ENCODE results near the gene TLE1. TPM values are rescaled to one million over a fixed set of nuclear protein-coding genes. Genes with fewer than 3 reads are reported as not detected.
A peak's percentile ranks its signal among the peaks of the same experiment; 100 is the strongest.

TLE1 gene
- total and polyA plus RNA-seq, 8 donors = 23.7 to 136 (median 58.7) TPM

GRCh38 chr9:81673310-81673709 is 16.0 kb downstream of the TLE1 start:
- H3K9me3 ChIP-seq = no peaks in the 10 kb centered on the region
- H3K27ac ChIP-seq = peak overlapping the region in 1 of 5 donors; percentile 76
- WGBS, 5 donors = 71 to 91% (median 80%) methylated on average over 5 of the region's 5 CpGs
- peaks cover 21 to 82% (median 44%) of the 10 kb centered on the region in 4 donors for H3K4me1 ChIP-seq
- no peaks in the 10 kb centered on the region for H3K27me3 ChIP-seq
- DNase-seq = no peak
- intact Hi-C loops (cut with DNase I; ENCODE audit: low total_unique reads) = loop anchor here (10.0 kb wide), 1 partner anchor 59 kb away; no protein-coding TSS in a partner anchor
- H3K4me3 ChIP-seq = no peak overlapping the region
- no peak for TF ChIP-seq POLR2AphosphoS5 (IDR thresholded peaks at IDR 0.05)
- peaks cover 0 to 34% (median 19%) of the 10 kb centered on the region in 4 donors for H3K36me3 ChIP-seq

DNA sequence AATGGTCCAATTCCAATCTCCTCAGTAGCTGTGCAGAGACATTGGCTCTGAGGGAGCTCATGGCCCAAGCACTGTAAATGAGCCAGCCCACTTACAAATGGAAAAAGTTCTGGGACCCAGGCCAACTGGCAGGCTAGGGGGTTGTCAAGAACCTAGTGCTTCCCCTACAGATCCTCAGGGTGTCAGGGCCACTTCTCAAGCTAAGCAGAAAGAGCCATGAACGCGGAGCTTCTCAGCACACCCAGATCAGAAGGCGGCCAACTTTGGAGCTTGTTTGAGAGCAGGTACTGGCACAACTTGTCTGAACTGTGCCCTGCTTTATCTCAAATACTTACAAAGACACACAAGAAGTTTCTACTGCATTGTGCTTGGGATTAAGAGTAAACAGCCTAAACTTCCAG is 17.5 kb downstream of the TLE1 start:
- intact Hi-C loops (cut with DNase I; ENCODE audit: low total_unique reads) = loop anchor here (10.0 kb wide), 1 partner anchor 57 kb away; no protein-coding TSS in a partner anchor
- Histone ChIP-seq H3K4me3 (no peak overlapping the region), H3K27ac (peak overlapping the region; percentile 34 to 76 (median 50)), H3K4me1 (peaks cover 21 to 91% (median 46%) of the 10 kb centered on the region in 4 donors), H3K36me3 (peaks cover 0 to 35% (median 14%) of the 10 kb centered on the region in 4 donors), H3K9me3 (no peaks in the 10 kb centered on the region), H3K27me3 (no peaks in the 10 kb centered on the region)
- TF ChIP-seq POLR2A (IDR thresholded peaks at IDR 0.05) (no peak), POLR2AphosphoS5 (IDR thresholded peaks at IDR 0.05) (peak; percentile 40 to 82 (median 58))
- 9 to 18% (median 14%) methylated on average over 3 of the region's 3 CpGs for WGBS, 5 donors
- DNase-seq = peak; percentile 78 to 94

GRCh38 chr9:81669866-81670265 is 19.5 kb downstream of the TLE1 start:
- Histone ChIP-seq H3K36me3 (peaks cover 0 to 35% (median 5%) of the 10 kb centered on the region in 4 donors), H3K27ac (no peak overlapping the region), H3K9me3 (no peaks in the 10 kb centered on the region), H3K27me3 (no peaks in the 10 kb centered on the region), H3K4me1 (peaks cover 35 to 92% (median 60%) of the 10 kb centered on the region in 4 donors), H3K4me3 (no peak overlapping the region)
- intact Hi-C loops (cut with DNase I; ENCODE audit: low total_unique reads) = loop anchor here (10.0 kb wide), 1 partner anchor 55 kb away; no protein-coding TSS in a partner anchor
- DNase-seq = no peak
- no peak for TF ChIP-seq POLR2AphosphoS5 (IDR thresholded peaks at IDR 0.05)
- TF ChIP-seq EP300 (IDR thresholded peaks at IDR 0.05) = no peak
- TF ChIP-seq, protein P1, sequence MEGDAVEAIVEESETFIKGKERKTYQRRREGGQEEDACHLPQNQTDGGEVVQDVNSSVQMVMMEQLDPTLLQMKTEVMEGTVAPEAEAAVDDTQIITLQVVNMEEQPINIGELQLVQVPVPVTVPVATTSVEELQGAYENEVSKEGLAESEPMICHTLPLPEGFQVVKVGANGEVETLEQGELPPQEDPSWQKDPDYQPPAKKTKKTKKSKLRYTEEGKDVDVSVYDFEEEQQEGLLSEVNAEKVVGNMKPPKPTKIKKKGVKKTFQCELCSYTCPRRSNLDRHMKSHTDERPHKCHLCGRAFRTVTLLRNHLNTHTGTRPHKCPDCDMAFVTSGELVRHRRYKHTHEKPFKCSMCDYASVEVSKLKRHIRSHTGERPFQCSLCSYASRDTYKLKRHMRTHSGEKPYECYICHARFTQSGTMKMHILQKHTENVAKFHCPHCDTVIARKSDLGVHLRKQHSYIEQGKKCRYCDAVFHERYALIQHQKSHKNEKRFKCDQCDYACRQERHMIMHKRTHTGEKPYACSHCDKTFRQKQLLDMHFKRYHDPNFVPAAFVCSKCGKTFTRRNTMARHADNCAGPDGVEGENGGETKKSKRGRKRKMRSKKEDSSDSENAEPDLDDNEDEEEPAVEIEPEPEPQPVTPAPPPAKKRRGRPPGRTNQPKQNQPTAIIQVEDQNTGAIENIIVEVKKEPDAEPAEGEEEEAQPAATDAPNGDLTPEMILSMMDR (IDR thresholded peaks at IDR 0.05) = no peak
- no peak for TF ChIP-seq POLR2A (IDR thresholded peaks at IDR 0.05)
- WGBS, 5 donors = 61 to 66% (median 65%) methylated on average over 6 of the region's 6 CpGs

DNA sequence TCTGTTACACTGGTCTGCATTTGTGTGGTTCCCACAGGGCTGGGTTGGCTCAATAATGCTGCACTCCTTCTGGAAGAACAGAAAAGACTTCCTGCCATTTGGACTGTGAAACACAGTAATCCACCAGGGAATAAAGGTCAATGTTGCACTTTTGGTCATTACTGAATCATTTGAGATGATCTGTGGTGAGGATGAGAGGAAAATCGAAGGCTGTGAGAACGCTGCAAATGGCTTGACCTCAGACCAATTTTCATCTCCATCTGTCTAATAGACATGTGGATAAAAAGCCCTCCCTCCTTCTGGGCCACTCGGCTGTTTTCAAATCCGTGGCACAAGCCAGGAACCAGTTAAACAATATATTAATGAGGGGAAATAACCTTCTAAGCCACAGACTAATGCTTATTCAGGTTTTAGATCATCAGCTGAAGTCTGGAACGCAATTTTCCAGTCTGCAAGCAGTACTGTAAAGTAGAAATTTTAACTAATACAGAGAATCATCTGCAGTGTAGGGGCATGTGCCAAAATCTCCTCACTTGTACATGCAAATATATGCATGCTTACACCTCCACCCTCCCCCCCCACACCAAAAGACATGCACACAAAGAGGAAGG is 20.2 kb downstream of the TLE1 start:
- Histone ChIP-seq H3K4me3 (no peak overlapping the region), H3K4me1 (peaks cover 41 to 91% (median 65%) of the 10 kb centered on the region in 4 donors), H3K36me3 (peaks cover 0 to 30% (median 6%) of the 10 kb centered on the region in 4 donors), H3K27ac (peak overlapping the region in 3 of 5 donors; percentile 13 to 30 (median 16)), H3K27me3 (no peaks in the 10 kb centered on the region), H3K9me3 (no peaks in the 10 kb centered on the region)
- TF ChIP-seq POLR2AphosphoS5 (IDR thresholded peaks at IDR 0.05) = peak in 1 of 3 donors; percentile 26
- TF ChIP-seq EP300 (IDR thresholded peaks at IDR 0.05) = no peak
- WGBS, 5 donors = 42 to 64% (median 57%) methylated on average over 5 of the region's 5 CpGs
- intact Hi-C loops (cut with DNase I; ENCODE audit: low total_unique reads) = no loop called here
- DNase-seq = peak in 1 of 2 donors; percentile 50

GRCh38 chr9:81666123-81666522 is 23.2 kb downstream of the TLE1 start:
- no peaks in the 10 kb centered on the region for H3K27me3 ChIP-seq
- H3K36me3 ChIP-seq = peaks cover 0 to 34% (median 10%) of the 10 kb centered on the region in 4 donors
- WGBS, 5 donors = 85 to 92% (median 89%) methylated on average over 4 of the region's 4 CpGs
- H3K9me3 ChIP-seq = no peaks in the 10 kb centered on the region
- no peak for DNase-seq
- intact Hi-C loops (cut with DNase I; ENCODE audit: low total_unique reads) = no loop called here
- H3K4me1 ChIP-seq = peaks cover 28 to 85% (median 54%) of the 10 kb centered on the region in 4 donors
- peak overlapping the region in 2 of 5 donors; percentile 27 to 29 for H3K27ac ChIP-seq
- no peak overlapping the region for H3K4me3 ChIP-seq
- no peak for TF ChIP-seq POLR2A (IDR thresholded peaks at IDR 0.05)
- TF ChIP-seq, protein P1 (IDR thresholded peaks at IDR 0.05) = no peak
- no peak for TF ChIP-seq EP300 (IDR thresholded peaks at IDR 0.05)
- TF ChIP-seq POLR2AphosphoS5 (IDR thresholded peaks at IDR 0.05) = no peak

All from stomach (tissue), 9 donors.